Cardiac fibroblast (primary cell): Measurements from ENCODE around the gene LCN15.

ENCODE experiments used
- DNase-seq, 2 donors: peaks; one replicate each; pipeline versions ENCODE4 v3.0.0 to v3.0.0-alpha.2; 2010; ENCODE audit warnings: low read depth in 2 of 2
- H3K4me3 ChIP-seq, 2 donors: replicated peaks in 1 of 2; 1 replicate in 1 of 2; 2 replicates in 1 of 2; pipeline ENCODE4 v1.5.1; 2011; ENCODE audit warnings: low read depth in 2 of 2, low read length in 2 of 2, mild to moderate bottlenecking in 2 of 2, moderate library complexity in 1 of 2
- TF ChIP-seq, protein P1 (sequence below): IDR thresholded peaks from one replicate; pipeline ENCODE4 v1.5.1; 2011; ENCODE audit warnings: low read depth, mild to moderate bottlenecking, low read length, inconsistent platforms

The LCN15 gene

DNA sequence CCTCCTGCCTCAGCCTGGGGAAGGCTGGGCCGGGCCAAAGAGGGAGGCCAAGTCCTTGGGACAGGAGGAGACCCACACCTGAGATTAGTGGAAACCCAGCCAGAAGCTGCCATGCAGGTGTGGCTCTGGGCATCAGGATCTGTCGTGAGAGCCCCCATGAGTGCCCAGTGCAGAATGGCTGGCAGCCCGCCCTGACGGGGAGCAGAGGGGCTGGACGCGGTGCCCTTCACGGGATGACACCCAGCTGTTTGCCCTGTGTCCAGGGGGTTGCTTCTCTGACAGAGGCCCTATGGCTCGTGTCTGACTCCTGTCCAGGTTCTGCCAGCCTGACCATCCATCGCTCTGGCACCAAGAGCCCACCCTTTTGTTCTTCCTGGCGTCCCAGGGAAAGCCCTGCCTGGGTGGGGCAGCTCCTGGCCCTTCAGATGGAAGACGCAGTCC is 43.4 kb downstream of the LCN15 start:
- H3K4me3 ChIP-seq: no peak overlapping the region
- TF ChIP-seq, protein P1, sequence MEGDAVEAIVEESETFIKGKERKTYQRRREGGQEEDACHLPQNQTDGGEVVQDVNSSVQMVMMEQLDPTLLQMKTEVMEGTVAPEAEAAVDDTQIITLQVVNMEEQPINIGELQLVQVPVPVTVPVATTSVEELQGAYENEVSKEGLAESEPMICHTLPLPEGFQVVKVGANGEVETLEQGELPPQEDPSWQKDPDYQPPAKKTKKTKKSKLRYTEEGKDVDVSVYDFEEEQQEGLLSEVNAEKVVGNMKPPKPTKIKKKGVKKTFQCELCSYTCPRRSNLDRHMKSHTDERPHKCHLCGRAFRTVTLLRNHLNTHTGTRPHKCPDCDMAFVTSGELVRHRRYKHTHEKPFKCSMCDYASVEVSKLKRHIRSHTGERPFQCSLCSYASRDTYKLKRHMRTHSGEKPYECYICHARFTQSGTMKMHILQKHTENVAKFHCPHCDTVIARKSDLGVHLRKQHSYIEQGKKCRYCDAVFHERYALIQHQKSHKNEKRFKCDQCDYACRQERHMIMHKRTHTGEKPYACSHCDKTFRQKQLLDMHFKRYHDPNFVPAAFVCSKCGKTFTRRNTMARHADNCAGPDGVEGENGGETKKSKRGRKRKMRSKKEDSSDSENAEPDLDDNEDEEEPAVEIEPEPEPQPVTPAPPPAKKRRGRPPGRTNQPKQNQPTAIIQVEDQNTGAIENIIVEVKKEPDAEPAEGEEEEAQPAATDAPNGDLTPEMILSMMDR: no peak
- DNase-seq: no peak

GRCh38 chr9:136720251-136720897 is 43.9 kb downstream of the LCN15 start:
- peak in 1 of 2 donors; percentile 54 for DNase-seq
- TF ChIP-seq, protein P1: no peak
- no peak overlapping the region for H3K4me3 ChIP-seq

- TF ChIP-seq, protein P1: no peak
- no peak overlapping the region for H3K4me3 ChIP-seq
- DNase-seq: no peak
Measured at GRCh38 chr9:136719195-136719880, 45.0 kb downstream of the LCN15 start.

DNA sequence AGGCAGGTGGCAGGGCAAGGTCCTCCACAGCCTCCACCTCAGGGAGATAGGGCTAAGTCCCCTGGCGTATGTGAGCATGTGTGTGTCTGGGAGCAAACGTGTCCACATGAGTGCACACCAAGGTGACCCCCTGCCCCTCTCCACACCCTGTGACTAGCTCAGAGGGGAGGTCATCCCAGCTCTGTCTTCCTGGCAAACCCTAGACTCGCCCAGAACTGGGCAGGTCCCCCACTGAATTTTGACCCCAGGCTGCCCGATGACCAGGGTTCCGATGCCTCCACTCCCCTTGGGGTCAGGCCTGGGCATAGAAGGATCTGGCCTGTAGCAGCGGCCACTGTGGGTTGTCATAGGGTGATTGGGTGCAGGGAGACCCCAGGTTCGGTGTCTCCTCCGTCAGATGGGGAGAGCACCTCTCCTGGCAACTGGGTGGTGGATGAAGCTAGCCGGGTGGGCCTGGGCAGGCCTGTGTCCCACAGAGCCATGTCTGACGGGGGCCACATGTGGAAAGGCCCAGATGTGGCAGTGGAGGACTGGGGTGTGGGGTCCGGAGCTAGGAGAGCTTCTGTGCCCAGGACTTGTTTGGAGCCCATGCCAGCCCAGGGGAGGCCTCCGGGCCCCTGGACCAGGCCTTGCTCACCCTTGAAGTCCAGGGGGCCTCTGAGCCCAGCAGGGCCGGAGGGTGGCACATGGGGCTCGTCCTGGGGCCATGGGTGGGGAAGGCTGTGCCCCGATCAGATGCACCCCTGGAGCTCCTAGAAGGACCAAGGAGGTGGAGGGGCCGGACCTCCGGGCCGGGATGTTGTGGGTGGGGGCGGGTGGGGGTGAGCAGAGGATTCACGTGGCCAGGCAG is 45.7 kb downstream of the LCN15 start:
- no peak for DNase-seq
- no peak overlapping the region for H3K4me3 ChIP-seq
- TF ChIP-seq, protein P1: no peak

DNA sequence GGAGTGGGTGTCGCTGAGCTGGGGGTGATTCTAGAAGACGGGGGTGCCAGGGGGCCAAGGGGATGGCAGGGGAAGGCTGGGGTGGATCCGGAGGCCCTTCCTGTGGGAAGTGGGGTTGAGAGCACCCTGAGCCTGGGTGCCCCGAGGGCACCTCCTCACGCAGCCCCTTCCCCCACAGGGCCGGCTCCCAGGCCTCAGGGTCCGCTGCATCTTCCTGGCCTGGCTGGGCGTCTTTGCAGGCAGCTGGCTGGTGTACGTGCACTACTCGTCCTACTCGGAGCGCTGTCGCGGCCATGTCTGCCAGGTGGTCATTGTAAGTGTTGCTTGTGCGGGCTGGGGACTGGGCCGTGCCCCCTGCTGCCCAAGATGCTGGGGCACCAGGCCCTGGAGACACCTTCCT is 46.9 kb downstream of the LCN15 start:
- H3K4me3 ChIP-seq: no peak overlapping the region
- TF ChIP-seq, protein P1: no peak
- DNase-seq: no peak

GRCh38 chr9:136714893-136715274 is 49.4 kb downstream of the LCN15 start:
- TF ChIP-seq, protein P1: no peak
- DNase-seq: no peak
- H3K4me3 ChIP-seq: no peak overlapping the region
